ENCODE measurements around the gene GSK3B.

- TF ChIP-seq POLR2AphosphoS5 (IDR thresholded peaks at IDR 0.05; ENCODE audit: low read depth, low read length) (no peak), SPI1 (IDR thresholded peaks at IDR 0.05; ENCODE audit: low read depth, low read length) (no peak), TAF1 (IDR thresholded peaks at IDR 0.05; ENCODE audit: low read depth, low read length) (no peak), POLR2A (IDR thresholded peaks at IDR 0.05; ENCODE audit: low read depth, low read length) (no peak)
These were observed 317.9 kb downstream of the GSK3B start for GRCh38 chr3:119776304-119776703.
